Spleen (tissue), 11 donors: ENCODE results near the gene ORC1. TPM values are rescaled to one million over a fixed set of nuclear protein-coding genes. Genes with fewer than 3 reads are reported as not detected.

Source experiments
- DNase-seq: peaks from one replicate; pipeline ENCODE4 v3.0.0-alpha.2; 2020
- H3K27ac ChIP-seq, 8 donors: fragments of 200-600 bp; sonication (generic) in 7 of 8; 1 replicate in 4 of 8; 2 replicates in 4 of 8; pipeline versions ENCODE4 v1.5.0 to v1.8.0; 2016 to 2021; ENCODE audit warnings: inconsistent platforms in 4 of 8, mild to moderate bottlenecking in 4 of 8, moderate library complexity in 1 of 8
- H3K27me3 ChIP-seq, 7 donors: fragments of 200-600 bp; sonication (generic) in 6 of 7; replicated peaks in 1 of 7; 1 replicate in 4 of 7; 2 replicates in 3 of 7; pipeline versions ENCODE4 v1.5.0 to v1.8.0; 2016 to 2021; ENCODE audit warnings: inconsistent platforms in 3 of 7, mild to moderate bottlenecking in 1 of 7
- H3K36me3 ChIP-seq, 6 donors: fragments of 200-600 bp; sonication (generic) in 5 of 6; 1 replicate in 4 of 6; 2 replicates in 2 of 6; pipeline versions ENCODE4 v1.5.0 to v1.8.0; 2016 to 2021; ENCODE audit warnings: inconsistent platforms in 2 of 6
- H3K4me1 ChIP-seq, 6 donors: fragments of 200-600 bp; sonication (generic) in 5 of 6; 1 replicate in 3 of 6; 2 replicates in 3 of 6; pipeline versions ENCODE4 v1.5.0 to v1.8.0; 2016 to 2021; ENCODE audit warnings: inconsistent platforms in 3 of 6
- H3K4me3 ChIP-seq, 8 donors: fragments of 200-600 bp; sonication (generic) in 7 of 8; 1 replicate in 4 of 8; 2 replicates in 4 of 8; pipeline versions ENCODE4 v1.5.0 to v1.8.0; 2016 to 2021; ENCODE audit warnings: inconsistent platforms in 4 of 8, mild to moderate bottlenecking in 4 of 8, moderate library complexity in 2 of 8
- H3K9me3 ChIP-seq, 8 donors: fragments of 200-600 bp; sonication (generic) in 7 of 8; 1 replicate in 4 of 8; 2 replicates in 4 of 8; pipeline versions ENCODE4 v1.5.0 to v1.8.0; 2016 to 2021; ENCODE audit warnings: inconsistent platforms in 4 of 8
- CTCF ChIP-seq, 11 experiments: fragments of 200-600 bp in 7 of 11; fragments of 450-650 bp in 4 of 11; sonication (generic) in 4 of 11; IDR thresholded peaks in 8 of 11; conservative IDR thresholded peaks in 3 of 11; 1 replicate in 7 of 11; 2 replicates in 4 of 11; pipeline versions ENCODE4 v1.4.0 to v1.8.0; 2016 to 2021; ENCODE audit warnings: antibody characterized with exemption in 11 of 11, inconsistent platforms in 4 of 11, mild to moderate bottlenecking in 1 of 11
- POLR2A ChIP-seq, 3 donors: fragments of 450-650 bp; IDR thresholded peaks; one replicate each; pipeline ENCODE4 v1.5.1; 2017; ENCODE audit warnings: antibody characterized with exemption in 3 of 3, mild to moderate bottlenecking in 1 of 3
- POLR2AphosphoS5 ChIP-seq, 3 donors: sonication (generic); formaldehyde crosslinking; IDR thresholded peaks; one replicate each; pipeline ENCODE4 v1.5.1; 2017; ENCODE audit warnings: antibody characterized with exemption in 3 of 3
- WGBS, 5 donors: extraction: QIAGEN DNeasy Blood & Tissue Kit in 3 of 5; methylation state at CpG; one replicate each; pipeline versions ENCODE4 v1.1.5 to v1.1.7; 2013 to 2018; 5-methylcytosine and 5-hydroxymethylcytosine counted together
- intact Hi-C: fragments of 100-400 bp; cut with DNase I; formaldehyde crosslinking; loops from one replicate; pipeline ENCODE4 v1.15.0; 2023; ENCODE audit warnings: low total_unique reads
- polyA plus RNA-seq, 3 donors: library from polyadenylated mRNA; stranded (reverse); fragments of 200-250 nt; gene quantifications; one replicate each; pipeline ENCODE4 v1.2.1, GENCODE V29; 2013
- total RNA-seq, 7 donors: library from RNA; depleted of rRNA in 3 of 7; stranded (reverse); fragments of >200 nt in 3 of 7; fragmentation: NEBNext Ultra II Directional in 4 of 7; extraction: Animal tissue kit (Norgen Biotek cat#: 25700) in 4 of 7; gene quantifications; one replicate each; pipeline versions ENCODE4 v1.1.0 to v1.2.1, GENCODE V29; 2016 to 2021
- donor health status: healthy with polysubstance abuse.
- donor health status: DM: no; HTN: no; CAD: no; lungs with moderate emphysema.
- donor health status: DM: no; HTN: no; CAD: no.
- donor health status: Bipolar disorder and iron deficiency.
- donor health status: healthy.
- donor health status: DM: no; HTN: no; CAD: no.
- donor health status: DM: yes; HTN: yes; CAD: no.

ORC1 gene
- total and polyA plus RNA-seq, 10 donors = 0.60 to 5.4 (median 2.1) TPM

- Histone ChIP-seq H3K27me3 (no peaks in the 10 kb centered on the region), H3K9me3 (no peaks in the 10 kb centered on the region), H3K4me1 (no peaks in the 10 kb centered on the region), H3K27ac (no peak overlapping the region), H3K4me3 (no peak overlapping the region), H3K36me3 (no peaks in the 10 kb centered on the region)
- no peak for DNase-seq
- TF ChIP-seq POLR2AphosphoS5 (IDR thresholded peaks at IDR 0.05) (no peak), CTCF (IDR thresholded peaks at IDR 0.05 in 8 of 11, conservative IDR thresholded peaks at IDR 0.05 in 3 of 11) (no peak), POLR2A (IDR thresholded peaks at IDR 0.05) (no peak)
- WGBS, 5 donors = 88 to 100% (median 92%) methylated on average over 1 of the region's 1 CpG
- intact Hi-C loops = no loop called here
Observed at GRCh38 chr1:52328615-52329014, 75.6 kb downstream of the ORC1 start.

GRCh38 chr1:52325786-52326185 lies 78.4 kb downstream of the ORC1 start:
- H3K27me3 ChIP-seq = no peaks in the 10 kb centered on the region
- no peak for TF ChIP-seq CTCF (IDR thresholded peaks at IDR 0.05 in 8 of 11, conservative IDR thresholded peaks at IDR 0.05 in 3 of 11)
- no peak for TF ChIP-seq POLR2AphosphoS5 (IDR thresholded peaks at IDR 0.05)
- no peak for TF ChIP-seq POLR2A (IDR thresholded peaks at IDR 0.05)
- no peaks in the 10 kb centered on the region for H3K36me3 ChIP-seq
- WGBS, 5 donors = 87 to 93% (median 88%) methylated on average over 5 of the region's 5 CpGs
- no peak for DNase-seq
- intact Hi-C loops = no loop called here
- no peak overlapping the region for H3K27ac ChIP-seq
- H3K4me1 ChIP-seq = no peaks in the 10 kb centered on the region
- no peaks in the 10 kb centered on the region for H3K9me3 ChIP-seq
- H3K4me3 ChIP-seq = no peak overlapping the region

- Histone ChIP-seq H3K27ac (no peak overlapping the region), H3K36me3 (no peaks in the 10 kb centered on the region), H3K9me3 (no peaks in the 10 kb centered on the region), H3K4me1 (no peaks in the 10 kb centered on the region), H3K4me3 (no peak overlapping the region), H3K27me3 (no peaks in the 10 kb centered on the region)
- TF ChIP-seq POLR2A (IDR thresholded peaks at IDR 0.05) (no peak), POLR2AphosphoS5 (IDR thresholded peaks at IDR 0.05) (no peak), CTCF (IDR thresholded peaks at IDR 0.05 in 8 of 11, conservative IDR thresholded peaks at IDR 0.05 in 3 of 11) (no peak)
- no peak for DNase-seq
- intact Hi-C loops = no loop called here
- 94 to 99% (median 96%) methylated on average over 8 of the region's 8 CpGs for WGBS, 5 donors
Observed at GRCh38 chr1:52323731-52324130, 80.5 kb downstream of the ORC1 start.

Other genes with a start within 250 kb of the ORC1 start
- 10 to 100 TPM; 29.8 to 44.0 (median 36.2) TPM for gene CC2D1B, start 38.2 kb downstream of the ORC1 start, total RNA-seq
- gene CC2D1B, start 38.2 kb downstream of the ORC1 start, polyA plus RNA-seq = 10 to 100 TPM; 14.8 to 23.2 (median 14.9) TPM
- 10 to 100 TPM; 21.7 to 50.4 (median 41.7) TPM for gene PRPF38A, start 179 bp upstream of the ORC1 start, total RNA-seq
- 10 to 100 TPM; 13.8 to 18.1 (median 15.2) TPM for gene PRPF38A, start 179 bp upstream of the ORC1 start, polyA plus RNA-seq
- 100 to 1,000 TPM in 1 of 7 donors, 10 to 100 TPM in 6; 74.1 to 120 (median 84.6) TPM for gene TUT4, start 148.7 kb upstream of the ORC1 start, total RNA-seq
- 10 to 100 TPM; 31.7 to 45.6 (median 35.8) TPM for gene TUT4, start 148.7 kb upstream of the ORC1 start, polyA plus RNA-seq
- gene GPX7, start 197.9 kb upstream of the ORC1 start, total RNA-seq = 10 to 100 TPM in 4 of 7 donors, 1 to 10 TPM in 3; 6.4 to 24.7 (median 12.9) TPM
- 10 to 100 TPM; 13.8 to 23.5 (median 17.9) TPM for gene GPX7, start 197.9 kb upstream of the ORC1 start, polyA plus RNA-seq
- 10 to 100 TPM; 12.8 to 23.6 (median 17.9) TPM for gene SHISAL2A, start 228.7 kb upstream of the ORC1 start, total RNA-seq
- gene SHISAL2A, start 228.7 kb upstream of the ORC1 start, polyA plus RNA-seq = 10 to 100 TPM in 2 of 3 donors, 1 to 10 TPM in 1; 9.2 to 15.5 (median 14.4) TPM